ENCODE measurements around the gene SEMA6A. TPM values are rescaled to one million over a fixed set of nuclear protein-coding genes. Genes with fewer than 3 reads are reported as not detected.

Gene SEMA6A
- total and polyA plus RNA-seq, 9 of the 15 experiments (the other 6 are each of a cell fraction or from before 2014, with no cell fraction given) = 0.04 to 0.42 (median 0.18) TPM; not detected in 5

DNA sequence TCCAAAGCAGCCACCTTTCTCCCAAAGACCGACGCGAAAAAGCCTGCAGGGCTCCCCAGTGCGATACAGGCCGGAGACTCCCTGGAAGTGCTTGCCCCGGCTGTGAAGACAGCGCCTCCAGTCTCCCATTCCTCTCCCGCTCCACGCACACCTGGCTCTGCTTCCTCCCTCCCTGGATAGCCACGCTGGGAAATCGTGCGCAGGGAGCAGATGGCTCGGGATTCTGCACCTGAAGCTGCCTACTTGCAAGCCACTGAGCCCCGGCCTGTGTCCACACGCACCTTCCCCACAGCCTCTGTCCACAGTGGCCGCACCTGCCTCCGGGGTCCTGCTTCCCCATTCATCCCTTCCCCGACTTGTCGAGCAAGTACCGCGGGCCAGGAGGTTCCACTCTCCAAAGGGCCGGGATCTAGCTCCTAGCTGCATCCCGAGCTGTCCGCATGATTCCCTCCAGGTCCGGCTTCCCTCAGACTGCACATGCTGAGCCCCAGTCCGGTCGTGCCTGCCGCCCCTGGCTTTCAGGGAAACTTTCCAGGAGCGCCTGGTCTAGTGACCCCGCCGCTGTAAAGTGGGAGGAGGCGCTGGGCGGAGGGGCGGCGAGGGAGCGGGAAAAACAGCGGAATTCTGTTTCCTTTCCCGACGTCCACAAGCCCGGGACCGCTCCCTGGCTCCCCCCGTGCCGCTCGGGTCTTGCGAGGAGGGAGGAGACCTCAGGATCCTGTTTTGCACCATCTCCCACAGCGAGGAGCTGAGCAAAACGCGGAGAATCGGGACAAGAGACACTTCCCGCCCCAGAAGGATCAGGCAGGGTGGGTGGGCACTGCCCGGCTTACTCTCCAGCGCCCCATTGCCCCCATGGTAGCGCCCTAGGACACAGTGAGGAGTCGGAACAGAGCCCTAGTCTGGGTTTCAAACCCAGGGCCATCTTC lies 2.0 kb downstream of the SEMA6A start:
- H2AFZ ChIP-seq (ENCODE audit: low read depth, low read length) = no peak overlapping the region
- no TSS peak for BruUV-seq (replicated peaks)
- no peaks in the 10 kb centered on the region for H3K79me2 ChIP-seq (ENCODE audit: control insufficient read depth, insufficient read depth, low read length)
- no peaks in the 10 kb centered on the region for H3K9me1 ChIP-seq (ENCODE audit: control insufficient read depth, insufficient read depth, low read length)
- no peak overlapping the region for H3K4me3 ChIP-seq
- H3K4me2 ChIP-seq (ENCODE audit: insufficient read depth, low read length) = no peak overlapping the region
- no peaks in the 10 kb centered on the region for H4K20me1 ChIP-seq (replicated peaks; ENCODE audit: control insufficient read depth, insufficient read depth, low read length)
- ChIA-PET POLR2A (no interaction called here), CTCF (ENCODE audit: low intra/inter-chr PET ratio) (no interaction called here)
- no peaks in the 10 kb centered on the region for H3K36me3 ChIP-seq (ENCODE audit: control insufficient read depth, insufficient read depth, low read length)
- ATAC-seq (no peak), FAIRE-seq (no peak), DNase-seq (ENCODE audit: extremely low read depth in 1 of 4, low spot score in 3 of 4) (no peak)
- no peak overlapping the region for H3K27ac ChIP-seq (ENCODE audit: extremely low read depth, low read depth, low read length)
- H3K4me1 ChIP-seq (replicated peaks in 1 of 2; ENCODE audit: control insufficient read depth in 2 of 2, insufficient read depth in 2 of 2, low read length in 2 of 2) = peaks cover 0 to 14% of the 10 kb centered on the region in 2 experiments; a peak in 2 of 5 replicates
- H3K27me3 ChIP-seq (ENCODE audit: control insufficient read depth in 2 of 2, insufficient read depth in 2 of 2, low read length in 2 of 2) = peaks cover 5 to 23% of the 10 kb centered on the region in 2 experiments; a peak in 3 of 5 replicates
- no peaks in the 10 kb centered on the region for H3K9me3 ChIP-seq (replicated peaks; ENCODE audit: control insufficient read depth, insufficient read depth, low read depth, low read length)
- intact Hi-C loops (cut with micrococcal nuclease) = no loop called here
- no peak overlapping the region for H3K9ac ChIP-seq (ENCODE audit: insufficient read depth in 1 of 2, low read depth in 2 of 2, low read length in 2 of 2)
- WGBS (ENCODE audit: insufficient coverage, low coverage, missing lambda C conversion rate) = 3% methylated on average over 34 of the region's 54 CpGs
- in situ Hi-C loops (cut with MboI) = no loop called here
- TF ChIP-seq ZNF12 (CRISPR knock-in tag; IDR thresholded peaks at IDR 0.05) (no peak), CHD1 (IDR thresholded peaks at IDR 0.05; ENCODE audit: low read length) (no peak), SMARCE1 (IDR thresholded peaks at IDR 0.05) (no peak), ZNF354B (CRISPR knock-in tag; IDR thresholded peaks at IDR 0.05) (no peak), POLR2AphosphoS5 (IDR thresholded peaks at IDR 0.05; ENCODE audit: control insufficient read depth, insufficient read depth, low read depth, low read length) (no peak), ZNF431 (CRISPR knock-in tag; IDR thresholded peaks at IDR 0.05) (no peak), NFIX (CRISPR knock-in tag; IDR thresholded peaks at IDR 0.05; ENCODE audit: low read depth) (no peak), ZNF239 (CRISPR knock-in tag; IDR thresholded peaks at IDR 0.05) (no peak), ARID2 (IDR thresholded peaks at IDR 0.05) (no peak), ASH1L (IDR thresholded peaks at IDR 0.05; ENCODE audit: borderline replicate concordance, low read depth, partially characterized antibody) (no peak), SUPT5H (IDR thresholded peaks at IDR 0.05) (no peak)
- TF ChIP-seq, protein P1, sequence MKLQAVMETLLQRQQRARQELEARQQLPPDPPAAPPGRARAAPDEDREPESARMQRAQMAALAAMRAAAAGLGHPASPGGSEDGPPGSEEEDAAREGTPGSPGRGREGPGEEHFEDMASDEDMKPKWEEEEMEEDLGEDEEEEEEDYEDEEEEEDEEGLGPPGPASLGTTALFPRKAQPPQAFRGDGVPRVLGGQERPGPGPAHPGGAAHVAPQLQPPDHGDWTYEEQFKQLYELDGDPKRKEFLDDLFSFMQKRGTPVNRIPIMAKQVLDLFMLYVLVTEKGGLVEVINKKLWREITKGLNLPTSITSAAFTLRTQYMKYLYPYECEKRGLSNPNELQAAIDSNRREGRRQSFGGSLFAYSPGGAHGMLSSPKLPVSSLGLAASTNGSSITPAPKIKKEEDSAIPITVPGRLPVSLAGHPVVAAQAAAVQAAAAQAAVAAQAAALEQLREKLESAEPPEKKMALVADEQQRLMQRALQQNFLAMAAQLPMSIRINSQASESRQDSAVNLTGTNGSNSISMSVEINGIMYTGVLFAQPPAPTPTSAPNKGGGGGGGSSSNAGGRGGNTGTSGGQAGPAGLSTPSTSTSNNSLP (IDR thresholded peaks at IDR 0.05; ENCODE audit: borderline replicate concordance, low read depth, low read length) = no peak
- TF ChIP-seq, protein P2, sequence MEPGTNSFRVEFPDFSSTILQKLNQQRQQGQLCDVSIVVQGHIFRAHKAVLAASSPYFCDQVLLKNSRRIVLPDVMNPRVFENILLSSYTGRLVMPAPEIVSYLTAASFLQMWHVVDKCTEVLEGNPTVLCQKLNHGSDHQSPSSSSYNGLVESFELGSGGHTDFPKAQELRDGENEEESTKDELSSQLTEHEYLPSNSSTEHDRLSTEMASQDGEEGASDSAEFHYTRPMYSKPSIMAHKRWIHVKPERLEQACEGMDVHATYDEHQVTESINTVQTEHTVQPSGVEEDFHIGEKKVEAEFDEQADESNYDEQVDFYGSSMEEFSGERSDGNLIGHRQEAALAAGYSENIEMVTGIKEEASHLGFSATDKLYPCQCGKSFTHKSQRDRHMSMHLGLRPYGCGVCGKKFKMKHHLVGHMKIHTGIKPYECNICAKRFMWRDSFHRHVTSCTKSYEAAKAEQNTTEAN (CRISPR knock-in tag; IDR thresholded peaks at IDR 0.05) = no peak
- TF ChIP-seq, protein P3, sequence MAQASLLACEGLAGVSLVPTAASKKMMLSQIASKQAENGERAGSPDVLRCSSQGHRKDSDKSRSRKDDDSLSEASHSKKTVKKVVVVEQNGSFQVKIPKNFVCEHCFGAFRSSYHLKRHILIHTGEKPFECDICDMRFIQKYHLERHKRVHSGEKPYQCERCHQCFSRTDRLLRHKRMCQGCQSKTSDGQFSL (CRISPR knock-in tag; IDR thresholded peaks at IDR 0.05) = no peak
- TF ChIP-seq, protein P3 (tag; IDR thresholded peaks at IDR 0.05) = no peak
- TF ChIP-seq, protein P4, sequence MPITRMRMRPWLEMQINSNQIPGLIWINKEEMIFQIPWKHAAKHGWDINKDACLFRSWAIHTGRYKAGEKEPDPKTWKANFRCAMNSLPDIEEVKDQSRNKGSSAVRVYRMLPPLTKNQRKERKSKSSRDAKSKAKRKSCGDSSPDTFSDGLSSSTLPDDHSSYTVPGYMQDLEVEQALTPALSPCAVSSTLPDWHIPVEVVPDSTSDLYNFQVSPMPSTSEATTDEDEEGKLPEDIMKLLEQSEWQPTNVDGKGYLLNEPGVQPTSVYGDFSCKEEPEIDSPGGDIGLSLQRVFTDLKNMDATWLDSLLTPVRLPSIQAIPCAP (CRISPR knock-in tag; IDR thresholded peaks at IDR 0.05; ENCODE audit: borderline replicate concordance) = no peak
- TF ChIP-seq, protein P5, sequence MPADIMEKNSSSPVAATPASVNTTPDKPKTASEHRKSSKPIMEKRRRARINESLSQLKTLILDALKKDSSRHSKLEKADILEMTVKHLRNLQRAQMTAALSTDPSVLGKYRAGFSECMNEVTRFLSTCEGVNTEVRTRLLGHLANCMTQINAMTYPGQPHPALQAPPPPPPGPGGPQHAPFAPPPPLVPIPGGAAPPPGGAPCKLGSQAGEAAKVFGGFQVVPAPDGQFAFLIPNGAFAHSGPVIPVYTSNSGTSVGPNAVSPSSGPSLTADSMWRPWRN (IDR thresholded peaks at IDR 0.05; ENCODE audit: low read depth) = no peak

Measured in K562 (cell line).